Panc1 (cell line): ENCODE data around the gene RFT1. TPM values are rescaled to one million over a fixed set of nuclear protein-coding genes. Genes with fewer than 3 reads are reported as not detected.

Experiments
- ATAC-seq: fragments of 200-7000 bp; cut with Tn5 transposase; 2 replicates; pipeline ENCODE4 v1.9.1; 2020; ENCODE audit warnings: mild to moderate bottlenecking, moderate library complexity
- BruUV-seq: library from RNA; stranded (reverse); fragments of 400-500 nt; replicated peaks from 2 replicates; lab custom pipeline; 2021; lab: Mats Ljungman, UMichigan
- CTCF ChIA-PET: fragments of 300-600 bp; sonication (Branson Sonifier 250); formaldehyde crosslinking; loops from one replicate; lab custom pipeline; 2022; ENCODE audit warnings: antibody characterized with exemption; lab: Charles Lee
- POLR2A ChIA-PET: fragments of 300-600 bp; sonication (Branson Sonifier 250); formaldehyde crosslinking; loops from one replicate; lab custom pipeline; 2022; ENCODE audit warnings: antibody characterized with exemption; lab: Charles Lee
- DNase-seq: peaks from one replicate; pipeline ENCODE4 v3.0.0-alpha.2; 2010; ENCODE audit warnings: low read depth, low spot score
- H3K27ac ChIP-seq: 2 replicates; pipeline ENCODE4 v1.5.1; 2011; ENCODE audit warnings: mild to moderate bottlenecking, low read length, inconsistent platforms
- H3K27me3 ChIP-seq: fragments of 200-500 bp; sonication (Bioruptor generic); 2 replicates; pipeline ENCODE4 v1.6.0; 2014; ENCODE audit warnings: low read length, inconsistent platforms; ENCODE audit not compliant: control insufficient read depth, insufficient read depth
- H3K36me3 ChIP-seq: fragments of 200-500 bp; sonication (Bioruptor generic); 2 replicates; pipeline ENCODE4 v1.5.1; 2014; ENCODE audit warnings: inconsistent platforms, mild to moderate bottlenecking, low read length, moderate library complexity; ENCODE audit not compliant: control insufficient read depth, insufficient read depth
- H3K4me1 ChIP-seq: 2 replicates; pipeline ENCODE4 v1.5.1; 2011; ENCODE audit warnings: inconsistent platforms, mild to moderate bottlenecking, low read length, moderate library complexity; ENCODE audit not compliant: control insufficient read depth, insufficient read depth
- H3K4me3 ChIP-seq, 2 experiments: 2 replicates each; pipeline ENCODE4 v1.5.1; 2011 to 2012; ENCODE audit warnings: low read depth in 2 of 2, low read length in 2 of 2, mild to moderate bottlenecking in 2 of 2, inconsistent platforms in 1 of 2, moderate library complexity in 1 of 2
- H3K9me3 ChIP-seq: fragments of 200-500 bp; sonication (Bioruptor generic); 2 replicates; pipeline ENCODE4 v1.5.1; 2014; ENCODE audit warnings: low read depth, mild to moderate bottlenecking, inconsistent platforms, low read length, moderate library complexity; ENCODE audit not compliant: control insufficient read depth, insufficient read depth
- POLR2AphosphoS5 ChIP-seq: IDR thresholded peaks from 2 replicates; pipeline ENCODE4 v1.6.1; 2012; ENCODE audit warnings: mild to moderate bottlenecking, low read depth, low read length, moderate library complexity
- SIN3A ChIP-seq: IDR thresholded peaks from 2 replicates; pipeline ENCODE4 v1.6.1; 2012; ENCODE audit warnings: low read depth, mild to moderate bottlenecking, low read length, moderate library complexity, borderline replicate concordance; ENCODE audit not compliant: insufficient read depth
- TCF7L2 ChIP-seq: IDR thresholded peaks from 2 replicates; pipeline ENCODE4 v1.6.1; 2011; ENCODE audit warnings: mild to moderate bottlenecking, low read depth, low read length, inconsistent platforms
- in situ Hi-C: cut with HindIII; loops from 2 replicates; pipeline ENCODE4 v1.10.0; 2016; ENCODE audit warnings: low sequenced_read_pairs, low pct_unique_long_range_greater_than_20kb
- intact Hi-C: fragments of 100-400 bp; cut with micrococcal nuclease; formaldehyde crosslinking; loops from one replicate; pipeline ENCODE4 v1.10.0; 2022; ENCODE audit not compliant: unreplicated experiment
- total RNA-seq: library from RNA; stranded (reverse); gene quantifications from one replicate; pipeline ENCODE4 v1.2.1, GENCODE V29; 2021; ENCODE audit not compliant: unreplicated experiment
- TF ChIP-seq, protein P1 (sequence below), 2 experiments: IDR thresholded peaks; 2 replicates each; pipeline ENCODE4 v1.6.1; 2011 to 2012; ENCODE audit warnings: low read depth in 2 of 2, control low read depth in 1 of 2, low read length in 1 of 2, mild to moderate bottlenecking in 1 of 2, moderate library complexity in 1 of 2; ENCODE audit not compliant: insufficient read depth in 1 of 2
- TF ChIP-seq, protein P2 (sequence below): fragments of 450-650 bp; IDR thresholded peaks from 2 replicates; pipeline ENCODE4 v1.5.1; 2017; ENCODE audit warnings: mild to moderate bottlenecking

RFT1 gene
- total RNA-seq, 1 experiment from 2014 or later = 21.0 TPM

DNA sequence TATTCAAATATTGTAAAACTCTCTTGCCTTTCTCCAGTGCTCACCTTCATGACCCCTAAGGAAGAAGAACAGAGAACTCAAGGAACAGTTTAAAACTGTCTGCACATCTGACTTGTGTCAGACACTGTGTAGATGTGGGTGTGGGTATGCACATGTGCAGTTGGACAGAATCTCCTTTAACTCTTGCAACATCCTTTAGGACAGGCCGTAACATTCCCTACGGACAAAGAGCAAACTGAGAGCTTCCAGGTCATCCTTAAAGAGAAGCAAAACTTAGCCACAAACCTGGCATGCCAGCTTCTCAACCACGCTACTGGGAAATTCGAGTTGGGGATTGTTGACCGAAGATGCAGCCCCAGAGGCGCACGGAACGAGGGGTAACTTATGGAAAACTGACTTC is 80.2 kb downstream of the RFT1 start:
- no peak overlapping the region for H3K4me3 ChIP-seq
- ATAC-seq (no peak), DNase-seq (no peak)
- no peaks in the 10 kb centered on the region for H3K4me1 ChIP-seq
- POLR2A ChIA-PET = no interaction called here
- BruUV-seq = no TSS peak
- no peaks in the 10 kb centered on the region for H3K27me3 ChIP-seq
- H3K27ac ChIP-seq = no peak overlapping the region
- no peaks in the 10 kb centered on the region for H3K36me3 ChIP-seq
- in situ Hi-C loops = no loop called here
- intact Hi-C loops = no loop called here
- no peak for TF ChIP-seq SIN3A
- TF ChIP-seq TCF7L2 = no peak
- TF ChIP-seq POLR2AphosphoS5 = no peak
- TF ChIP-seq, protein P1, sequence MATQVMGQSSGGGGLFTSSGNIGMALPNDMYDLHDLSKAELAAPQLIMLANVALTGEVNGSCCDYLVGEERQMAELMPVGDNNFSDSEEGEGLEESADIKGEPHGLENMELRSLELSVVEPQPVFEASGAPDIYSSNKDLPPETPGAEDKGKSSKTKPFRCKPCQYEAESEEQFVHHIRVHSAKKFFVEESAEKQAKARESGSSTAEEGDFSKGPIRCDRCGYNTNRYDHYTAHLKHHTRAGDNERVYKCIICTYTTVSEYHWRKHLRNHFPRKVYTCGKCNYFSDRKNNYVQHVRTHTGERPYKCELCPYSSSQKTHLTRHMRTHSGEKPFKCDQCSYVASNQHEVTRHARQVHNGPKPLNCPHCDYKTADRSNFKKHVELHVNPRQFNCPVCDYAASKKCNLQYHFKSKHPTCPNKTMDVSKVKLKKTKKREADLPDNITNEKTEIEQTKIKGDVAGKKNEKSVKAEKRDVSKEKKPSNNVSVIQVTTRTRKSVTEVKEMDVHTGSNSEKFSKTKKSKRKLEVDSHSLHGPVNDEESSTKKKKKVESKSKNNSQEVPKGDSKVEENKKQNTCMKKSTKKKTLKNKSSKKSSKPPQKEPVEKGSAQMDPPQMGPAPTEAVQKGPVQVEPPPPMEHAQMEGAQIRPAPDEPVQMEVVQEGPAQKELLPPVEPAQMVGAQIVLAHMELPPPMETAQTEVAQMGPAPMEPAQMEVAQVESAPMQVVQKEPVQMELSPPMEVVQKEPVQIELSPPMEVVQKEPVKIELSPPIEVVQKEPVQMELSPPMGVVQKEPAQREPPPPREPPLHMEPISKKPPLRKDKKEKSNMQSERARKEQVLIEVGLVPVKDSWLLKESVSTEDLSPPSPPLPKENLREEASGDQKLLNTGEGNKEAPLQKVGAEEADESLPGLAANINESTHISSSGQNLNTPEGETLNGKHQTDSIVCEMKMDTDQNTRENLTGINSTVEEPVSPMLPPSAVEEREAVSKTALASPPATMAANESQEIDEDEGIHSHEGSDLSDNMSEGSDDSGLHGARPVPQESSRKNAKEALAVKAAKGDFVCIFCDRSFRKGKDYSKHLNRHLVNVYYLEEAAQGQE (IDR thresholded peaks at IDR 0.05; ENCODE audit: insufficient read depth in 1 of 2, low read depth in 2 of 2, low read length in 1 of 2) = no peak
- TF ChIP-seq, protein P2, sequence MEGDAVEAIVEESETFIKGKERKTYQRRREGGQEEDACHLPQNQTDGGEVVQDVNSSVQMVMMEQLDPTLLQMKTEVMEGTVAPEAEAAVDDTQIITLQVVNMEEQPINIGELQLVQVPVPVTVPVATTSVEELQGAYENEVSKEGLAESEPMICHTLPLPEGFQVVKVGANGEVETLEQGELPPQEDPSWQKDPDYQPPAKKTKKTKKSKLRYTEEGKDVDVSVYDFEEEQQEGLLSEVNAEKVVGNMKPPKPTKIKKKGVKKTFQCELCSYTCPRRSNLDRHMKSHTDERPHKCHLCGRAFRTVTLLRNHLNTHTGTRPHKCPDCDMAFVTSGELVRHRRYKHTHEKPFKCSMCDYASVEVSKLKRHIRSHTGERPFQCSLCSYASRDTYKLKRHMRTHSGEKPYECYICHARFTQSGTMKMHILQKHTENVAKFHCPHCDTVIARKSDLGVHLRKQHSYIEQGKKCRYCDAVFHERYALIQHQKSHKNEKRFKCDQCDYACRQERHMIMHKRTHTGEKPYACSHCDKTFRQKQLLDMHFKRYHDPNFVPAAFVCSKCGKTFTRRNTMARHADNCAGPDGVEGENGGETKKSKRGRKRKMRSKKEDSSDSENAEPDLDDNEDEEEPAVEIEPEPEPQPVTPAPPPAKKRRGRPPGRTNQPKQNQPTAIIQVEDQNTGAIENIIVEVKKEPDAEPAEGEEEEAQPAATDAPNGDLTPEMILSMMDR = no peak
- CTCF ChIA-PET = interaction anchor here (0.7 kb wide), 1 partner anchor 24 kb away, joined by 10 read pairs; no protein-coding TSS in a partner anchor
- no peaks in the 10 kb centered on the region for H3K9me3 ChIP-seq

DNA sequence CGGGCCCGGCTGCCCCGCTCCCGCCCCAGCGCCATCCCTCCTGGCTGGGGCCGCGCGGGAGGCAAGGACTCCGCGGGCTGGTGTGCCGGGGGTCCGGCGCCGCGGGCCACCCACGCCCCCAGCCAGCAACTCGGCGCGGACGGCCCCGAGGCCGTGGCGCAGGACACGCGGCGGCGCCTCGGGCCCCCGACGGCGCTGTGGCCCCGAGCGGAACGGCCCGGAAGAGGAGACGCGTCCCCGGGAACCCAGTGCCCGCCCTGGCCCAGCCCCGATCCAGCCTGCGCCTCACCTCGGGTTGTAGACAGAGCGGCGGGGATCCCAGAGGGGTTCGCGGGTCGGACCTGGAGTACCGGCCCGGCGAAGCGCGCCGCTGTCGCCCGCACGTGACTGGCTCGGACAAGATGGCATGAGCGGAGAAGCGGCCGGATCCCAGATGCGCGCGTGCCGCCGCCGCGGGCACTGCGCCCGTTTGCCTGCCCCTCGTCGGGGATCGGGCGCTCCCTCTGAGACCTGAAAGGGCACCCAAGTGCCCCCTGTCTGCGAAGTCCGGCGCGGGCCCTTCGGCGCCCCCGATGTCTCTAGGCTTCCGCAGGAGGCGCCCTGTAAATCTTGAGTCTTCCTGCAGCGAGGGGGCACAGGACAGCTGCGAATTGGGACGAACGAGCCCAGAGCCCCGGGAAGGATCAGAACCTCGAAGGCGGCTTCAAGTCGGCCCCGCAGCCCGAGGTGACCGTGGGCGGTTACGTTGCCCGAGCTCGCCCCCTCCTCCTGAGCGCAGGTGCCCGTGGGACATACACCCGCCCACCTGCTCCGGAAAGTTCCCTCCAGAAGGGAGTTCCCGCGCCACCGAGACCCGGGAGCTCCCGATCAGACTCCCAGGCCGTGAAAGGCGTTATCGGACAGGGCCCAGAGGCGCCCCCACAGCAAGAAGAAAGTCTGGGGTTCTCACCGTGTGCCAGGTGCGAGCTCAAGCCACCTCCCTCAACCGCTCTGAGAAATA is 83.8 kb downstream of the RFT1 start:
- CTCF ChIA-PET = no interaction called here
- ATAC-seq = peak; percentile 72
- in situ Hi-C loops = no loop called here
- BruUV-seq = no TSS peak
- POLR2A ChIA-PET = interaction anchor here (0.6 to 0.7 kb wide), 2 partner anchors 62 to 85 kb away, joined by 3 read pairs; no protein-coding TSS in a partner anchor
- DNase-seq = no peak
- Histone ChIP-seq H3K9me3 (no peaks in the 10 kb centered on the region), H3K36me3 (no peaks in the 10 kb centered on the region), H3K27ac (peak overlapping the region; percentile 69; the same call in 1 of the 2 replicates), H3K4me1 (peaks cover 18% of the 10 kb centered on the region), H3K4me3 (peak overlapping the region; percentile 61 to 62), H3K27me3 (no peaks in the 10 kb centered on the region)
- TF ChIP-seq TCF7L2 = no peak; the same call in 1 of the 2 replicates
- TF ChIP-seq SIN3A = no peak; the same call in 1 of the 2 replicates
- TF ChIP-seq, protein P2 = peak; percentile 79
- TF ChIP-seq POLR2AphosphoS5 = no peak
- TF ChIP-seq, protein P1 (IDR thresholded peaks at IDR 0.05; ENCODE audit: insufficient read depth in 1 of 2, low read depth in 2 of 2, low read length in 1 of 2) = no peak
- intact Hi-C loops = no loop called here
